T-helper 22 cell (primary cell): ENCODE data around the gene FABP7.

Source experiments
- DNase-seq: peaks from one replicate; pipeline ENCODE4 v3.0.0-alpha.2; 2020; ENCODE audit warnings: low read depth

The FABP7 gene

DNA sequence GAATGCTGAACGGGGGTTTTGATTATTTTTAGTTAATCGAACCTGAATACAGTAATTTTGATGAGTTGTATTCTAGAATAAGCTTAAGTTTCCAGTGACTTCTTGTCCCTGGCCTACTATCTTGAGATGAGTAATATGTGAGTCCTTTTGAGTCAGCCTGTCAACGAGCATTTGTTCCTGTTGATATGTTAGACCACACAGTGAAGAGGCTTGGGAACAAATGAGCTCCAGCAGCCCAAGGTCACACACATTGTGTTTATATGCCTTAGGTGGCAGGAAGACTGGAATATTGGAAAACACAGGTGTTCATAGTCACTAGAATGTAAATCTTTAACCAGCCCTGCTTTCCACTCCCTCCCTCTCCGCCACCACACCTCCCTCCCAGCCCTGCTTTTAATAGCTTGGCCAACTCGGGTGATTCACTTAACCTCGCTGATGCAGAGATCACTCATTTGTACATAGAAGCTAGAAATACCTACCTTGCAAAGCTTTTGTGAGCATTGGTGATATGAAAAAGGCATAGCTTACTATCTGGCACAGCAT lies 18.7 kb downstream of the FABP7 start:
- DNase-seq: no peak

DNA sequence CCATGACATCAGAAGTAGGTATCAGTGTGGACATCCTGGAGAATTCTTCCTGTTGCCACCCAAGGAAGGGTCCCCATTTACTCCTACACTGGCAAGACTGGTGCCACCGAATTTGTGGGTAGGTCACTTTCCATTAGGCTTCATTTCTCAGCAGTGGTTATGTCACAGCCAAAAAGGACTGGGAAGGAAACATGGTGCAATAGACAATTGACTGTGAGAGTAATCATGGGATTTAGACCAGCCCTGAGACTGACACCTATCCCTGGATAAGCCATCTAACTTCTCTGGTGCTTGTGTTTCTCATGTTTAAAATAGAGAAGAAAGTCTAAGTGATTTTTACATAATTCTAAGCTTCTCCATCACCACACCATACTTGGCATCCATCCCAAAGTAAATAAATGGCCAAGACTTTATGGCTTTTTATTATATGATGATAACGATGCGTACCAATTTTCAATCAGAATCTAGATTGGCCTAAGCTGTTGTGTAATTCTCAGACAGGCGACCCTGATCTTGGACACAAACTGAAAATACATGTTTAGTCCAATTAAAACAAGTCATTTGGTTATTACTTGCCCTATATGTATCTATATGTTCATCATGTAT lies 19.7 kb downstream of the FABP7 start:
- DNase-seq: no peak

DNA sequence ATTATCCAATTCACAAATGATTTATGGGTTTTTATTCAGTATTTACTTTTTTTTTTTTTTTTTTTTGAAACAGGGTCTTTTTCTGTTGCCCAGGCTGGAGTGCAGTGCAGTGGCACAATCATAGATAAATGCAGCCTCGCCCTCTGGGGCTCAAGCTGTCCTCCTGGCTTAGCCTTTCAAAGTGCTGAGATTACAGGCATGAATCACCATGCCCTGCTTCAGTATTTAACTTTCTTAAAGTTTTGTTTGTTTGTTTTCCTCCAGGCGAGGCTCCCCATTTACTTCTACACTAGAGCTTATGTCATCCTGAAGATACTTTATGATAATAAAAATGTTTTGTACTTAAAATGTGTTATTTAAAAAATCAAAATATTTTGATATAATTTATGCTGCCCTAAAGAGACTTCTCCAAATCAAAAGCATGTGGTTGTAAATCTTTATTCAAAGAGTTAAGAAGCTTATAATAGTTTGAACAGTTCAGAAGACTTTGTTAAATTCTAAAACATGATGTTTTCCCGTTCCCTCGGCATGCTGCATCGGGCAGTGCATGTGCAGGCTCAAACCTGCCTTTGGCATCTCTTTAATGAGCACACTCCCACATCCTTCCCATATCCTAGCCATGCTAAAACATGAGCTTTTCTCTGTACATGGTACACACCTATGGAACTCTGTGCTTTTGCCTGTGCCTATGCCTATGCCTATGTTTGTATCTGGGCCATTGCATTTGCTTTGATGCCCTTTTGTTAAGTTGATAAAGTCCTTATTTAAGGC lies 20.6 kb downstream of the FABP7 start:
- no peak for DNase-seq

DNA sequence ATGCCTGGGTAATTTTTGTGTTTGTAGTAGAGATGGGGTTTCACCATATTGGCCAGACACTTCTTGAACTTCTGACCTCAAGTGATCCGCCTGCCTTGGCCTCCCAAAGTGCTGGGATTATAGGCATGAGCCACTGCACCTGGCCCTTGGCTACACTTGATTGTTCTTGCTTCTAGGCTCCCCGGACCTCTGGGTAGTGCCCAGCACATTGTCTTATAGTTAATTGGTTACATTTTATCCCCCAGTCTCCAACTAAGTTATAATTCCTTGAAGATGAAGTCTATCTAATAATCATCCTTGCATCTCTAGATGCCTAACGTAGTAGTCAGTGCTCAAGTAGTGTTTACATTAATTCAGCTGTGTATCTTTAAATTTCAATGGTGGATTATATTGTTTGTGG lies 21.4 kb downstream of the FABP7 start:
- no peak for DNase-seq

DNA sequence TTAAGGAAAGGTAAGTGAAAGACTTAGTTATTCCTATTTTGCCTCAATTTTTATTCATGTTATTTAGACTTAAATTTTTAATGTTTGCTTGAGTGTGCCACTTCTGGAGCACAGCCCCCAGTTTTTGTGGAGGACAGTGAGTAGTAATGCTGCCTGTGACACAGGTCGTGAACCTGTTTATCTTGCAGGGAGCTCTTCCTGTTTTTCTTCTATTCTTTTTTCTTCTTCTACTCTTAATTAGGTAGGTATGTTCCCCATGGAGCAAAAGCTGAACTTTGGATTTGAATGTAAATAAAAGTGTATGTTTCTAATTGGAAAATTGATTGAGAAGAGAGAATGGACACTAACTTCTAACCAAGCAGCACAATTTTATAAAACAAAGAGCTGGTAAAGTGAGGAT lies 21.9 kb downstream of the FABP7 start:
- DNase-seq: no peak

DNA sequence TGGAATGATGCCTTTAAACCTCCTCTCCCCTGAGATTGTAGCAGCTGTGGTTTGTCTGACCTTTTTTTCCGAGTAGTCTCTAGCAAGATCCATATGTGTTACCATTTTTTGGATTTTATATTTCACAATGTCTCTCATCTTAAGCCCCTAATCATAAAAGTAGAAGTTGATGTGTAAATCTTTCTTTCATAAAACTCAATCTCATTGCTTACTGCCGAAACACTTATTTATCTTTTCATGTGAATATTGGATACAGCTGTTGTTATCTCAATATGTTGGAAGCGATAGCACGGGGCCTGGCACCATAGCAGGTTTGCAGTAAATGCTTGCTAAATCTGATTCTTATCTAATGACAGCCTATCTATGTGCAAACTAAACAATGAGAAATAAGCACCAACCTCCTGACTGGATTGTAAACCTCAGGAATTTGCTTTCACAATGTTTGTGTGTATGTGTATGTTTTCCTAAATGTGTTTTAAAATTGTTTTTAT lies 23.7 kb downstream of the FABP7 start:
- no peak for DNase-seq

DNA sequence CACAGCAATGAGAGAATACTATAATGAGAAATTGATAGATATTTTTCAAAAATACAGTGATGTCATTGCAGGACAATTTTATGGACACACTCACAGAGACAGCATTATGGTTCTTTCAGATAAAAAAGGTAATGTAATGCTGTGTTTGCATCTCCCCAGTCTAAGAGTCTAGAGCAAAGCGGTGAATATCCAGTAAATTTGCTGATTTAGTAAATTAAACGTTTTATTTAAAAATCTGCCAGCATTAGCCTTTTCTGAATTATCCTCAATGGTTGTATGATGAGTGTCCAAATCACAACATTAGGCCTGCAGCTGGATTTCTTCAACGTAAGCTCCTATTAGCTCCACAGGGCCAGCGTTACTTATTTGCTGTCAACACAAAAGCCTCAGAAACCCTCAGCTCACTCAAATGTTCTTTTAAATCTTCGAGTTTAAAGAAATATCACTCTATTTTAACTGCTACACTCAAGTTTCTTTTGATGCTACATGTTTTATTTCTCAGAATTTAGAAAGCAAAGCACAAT lies 25.5 kb downstream of the FABP7 start:
- no peak for DNase-seq

DNA sequence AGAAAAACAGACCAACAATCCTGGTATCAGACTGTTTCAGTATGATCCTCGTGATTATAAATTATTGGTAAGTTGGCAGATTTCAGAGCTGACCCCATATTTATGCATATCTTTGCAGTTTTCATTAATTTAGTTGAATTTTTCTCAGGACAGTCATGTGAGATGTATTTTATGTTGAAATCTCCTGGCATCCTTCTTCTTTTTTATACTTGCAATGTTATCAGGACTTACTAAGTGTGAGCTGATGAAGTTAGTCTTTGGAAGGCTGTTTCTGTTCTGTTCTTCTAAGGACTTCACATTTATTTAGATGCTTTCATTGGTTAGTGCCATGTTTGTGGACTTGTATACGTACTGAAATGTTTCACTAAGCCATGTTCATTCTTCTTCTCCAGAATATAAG lies 26.8 kb downstream of the FABP7 start:
- DNase-seq: no peak

DNA sequence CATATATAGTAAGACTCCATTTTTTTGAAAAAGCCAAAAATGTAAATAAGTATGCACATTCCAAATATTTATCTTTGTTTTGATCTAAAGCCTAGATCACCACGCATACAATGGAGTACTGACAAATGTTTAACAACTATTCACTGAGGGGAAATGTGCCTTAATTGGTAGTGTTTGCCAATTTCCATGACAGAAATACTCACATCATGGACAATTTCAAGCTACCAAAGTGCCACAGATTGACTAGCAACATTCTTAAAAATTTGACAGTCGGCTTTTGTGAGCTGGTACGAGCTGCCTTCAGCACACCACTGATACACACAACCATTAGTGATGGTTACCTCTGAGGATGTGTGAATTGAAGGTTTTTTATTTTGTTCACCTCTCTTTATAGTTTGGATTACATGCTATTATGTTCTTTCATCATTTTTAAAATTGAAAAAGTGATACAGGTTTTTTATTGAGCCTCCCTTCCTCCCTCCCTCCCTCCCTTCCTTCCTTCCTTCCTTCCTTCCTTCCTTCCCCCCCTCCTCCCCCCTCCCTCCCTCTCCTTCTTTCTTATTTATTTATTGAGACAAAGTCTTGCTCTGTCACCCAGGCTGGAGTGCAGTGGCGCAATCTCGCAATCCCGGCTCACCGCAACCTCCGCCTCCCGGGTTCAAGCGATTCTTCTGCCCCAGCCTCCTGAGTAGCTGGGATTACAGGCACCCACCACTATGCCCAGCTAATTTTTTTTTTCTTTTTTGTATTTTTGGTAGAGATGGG lies 28.8 kb downstream of the FABP7 start:
- no peak for DNase-seq

DNA sequence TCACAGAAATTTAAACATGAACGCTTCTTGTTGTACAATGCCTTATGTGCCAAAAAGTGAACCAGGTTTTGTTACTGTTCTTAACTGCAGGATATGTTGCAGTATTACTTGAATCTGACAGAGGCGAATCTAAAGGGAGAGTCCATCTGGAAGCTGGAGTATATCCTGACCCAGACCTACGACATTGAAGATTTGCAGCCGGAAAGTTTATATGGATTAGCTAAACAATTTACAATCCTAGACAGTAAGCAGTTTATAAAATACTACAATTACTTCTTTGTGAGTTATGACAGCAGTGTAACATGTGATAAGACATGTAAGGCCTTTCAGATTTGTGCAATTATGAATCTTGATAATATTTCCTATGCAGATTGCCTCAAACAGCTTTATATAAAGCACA lies 29.5 kb downstream of the FABP7 start:
- DNase-seq: no peak

DNA sequence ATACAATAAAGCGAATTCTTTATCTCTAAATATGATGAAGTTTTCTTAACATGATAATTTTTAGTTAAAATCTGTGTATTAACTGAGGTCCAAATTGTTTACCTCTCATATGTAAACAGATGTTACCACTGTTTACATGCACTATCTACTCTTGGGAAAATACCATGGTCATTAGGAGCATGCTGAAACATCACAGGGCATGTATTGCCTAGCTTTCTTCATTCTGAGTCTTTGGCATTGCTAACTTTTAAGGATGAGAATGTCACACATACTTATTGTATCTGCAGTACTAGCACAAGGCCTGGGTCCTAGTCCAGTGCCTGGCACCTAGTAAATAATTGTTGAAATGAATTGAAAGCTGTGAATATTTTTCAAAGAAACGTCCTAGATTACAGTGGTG lies 30.2 kb downstream of the FABP7 start:
- DNase-seq: no peak

DNA sequence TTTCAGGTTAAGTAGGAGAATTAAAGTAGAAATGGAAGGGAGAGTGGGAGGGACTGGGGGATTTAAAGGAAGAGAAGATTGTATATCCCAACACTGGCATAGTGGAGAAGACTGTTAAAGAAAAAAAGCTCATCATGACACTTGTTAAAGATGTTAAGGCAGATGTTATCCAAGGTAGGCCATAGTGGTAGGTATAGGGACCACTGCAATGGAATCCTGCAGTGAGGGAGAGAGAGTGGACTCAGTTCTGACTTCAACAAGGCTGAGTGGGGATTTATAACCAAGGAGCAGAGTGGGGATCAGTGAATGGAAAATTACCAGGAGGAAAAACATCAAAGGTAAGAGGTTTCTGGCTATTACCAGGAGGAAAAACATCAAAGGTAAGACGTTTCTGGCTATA lies 30.7 kb downstream of the FABP7 start:
- no peak for DNase-seq

DNA sequence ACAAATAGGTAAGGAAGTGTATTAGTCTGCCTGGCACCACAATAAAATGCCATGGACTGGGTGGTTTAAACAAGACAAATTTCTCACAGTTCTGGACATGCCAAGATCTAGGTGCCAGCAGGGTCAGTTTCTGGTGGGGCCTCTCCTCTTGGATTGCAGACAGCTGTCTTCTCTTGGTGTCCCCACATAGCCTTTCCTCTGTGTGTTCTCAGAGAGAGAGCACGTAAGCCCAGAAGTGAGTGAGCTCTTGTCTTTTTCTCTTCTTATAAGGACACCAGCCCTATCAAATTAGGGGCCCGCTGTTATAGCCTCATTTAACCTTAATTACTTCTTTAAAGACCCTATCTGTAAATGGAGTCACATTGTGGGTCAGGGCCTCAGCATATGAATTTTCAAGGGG lies 37.8 kb downstream of the FABP7 start:
- no peak for DNase-seq

DNA sequence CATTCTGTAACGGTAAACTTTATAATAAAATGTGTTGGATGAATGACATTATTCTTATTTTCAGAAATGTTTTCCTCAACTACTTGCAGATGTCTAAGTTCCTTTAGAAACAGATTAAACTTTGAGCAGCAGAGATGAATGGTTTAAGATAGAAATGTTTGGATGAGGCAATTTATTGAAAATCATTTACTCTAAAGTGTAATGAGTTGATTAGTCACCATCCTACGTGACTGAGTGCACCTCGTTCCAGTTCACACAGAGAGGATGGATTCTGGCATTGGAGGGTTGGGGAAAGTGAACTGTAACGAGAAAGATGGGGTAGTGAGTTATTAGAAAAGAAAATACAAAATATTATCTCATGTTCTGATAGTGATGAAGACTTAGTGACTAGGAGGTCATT lies 38.2 kb downstream of the FABP7 start:
- DNase-seq: no peak

DNA sequence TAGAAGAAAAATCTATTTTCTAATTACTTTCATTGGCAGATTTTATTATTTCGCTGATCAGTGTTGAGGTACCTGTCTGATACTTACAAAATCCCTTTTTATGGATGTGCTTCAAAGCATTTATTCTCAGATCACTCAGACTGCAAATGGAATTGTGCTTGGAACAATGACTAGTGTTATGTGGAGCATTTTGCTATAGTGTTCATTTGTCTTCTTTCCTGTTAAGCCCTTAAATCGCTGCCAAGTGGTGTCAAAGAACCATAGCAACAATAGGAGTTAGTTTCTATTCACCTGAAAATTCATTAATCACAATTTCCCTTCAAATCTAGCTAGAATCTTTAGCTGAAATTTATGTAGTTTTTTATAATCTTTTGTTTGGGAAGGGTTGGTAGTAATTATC lies 39.4 kb downstream of the FABP7 start:
- no peak for DNase-seq

DNA sequence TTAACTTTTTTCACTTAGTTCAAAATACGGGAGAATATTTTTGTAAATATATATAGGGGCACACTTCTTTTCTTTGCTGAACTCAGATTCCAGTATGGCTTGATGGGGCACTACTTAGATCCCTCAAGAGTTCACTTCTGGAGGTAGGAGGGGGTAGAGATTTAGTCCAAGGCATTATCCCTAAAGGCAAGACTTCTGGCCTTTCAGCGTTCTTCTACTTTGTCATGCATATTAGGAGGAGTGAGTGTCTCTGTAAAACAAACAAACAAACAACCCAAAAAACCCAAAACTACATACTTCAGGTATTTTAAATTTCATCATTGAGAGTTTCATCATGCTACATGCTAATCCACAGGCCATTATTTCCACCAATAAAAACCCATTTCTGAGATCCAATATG lies 41.6 kb downstream of the FABP7 start:
- no peak for DNase-seq

DNA sequence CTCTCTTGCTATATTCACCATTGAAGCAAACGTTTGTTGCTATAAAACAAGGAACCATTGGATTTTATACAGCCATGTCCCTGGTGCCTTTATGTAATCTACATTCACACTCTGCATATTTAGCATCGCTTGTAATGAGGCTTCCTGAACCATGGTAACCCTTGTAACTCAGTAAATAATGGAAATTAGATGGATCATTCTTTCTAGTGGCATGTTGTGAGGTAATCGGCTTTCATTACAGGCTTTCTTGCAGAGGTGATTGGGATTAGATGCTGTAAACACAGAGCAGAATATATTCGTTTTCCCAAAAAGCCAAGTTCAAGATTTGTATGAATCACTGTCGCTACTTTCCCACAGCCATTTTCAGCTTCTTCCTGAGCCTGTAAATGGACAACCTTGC lies 45.6 kb downstream of the FABP7 start:
- DNase-seq: no peak

DNA sequence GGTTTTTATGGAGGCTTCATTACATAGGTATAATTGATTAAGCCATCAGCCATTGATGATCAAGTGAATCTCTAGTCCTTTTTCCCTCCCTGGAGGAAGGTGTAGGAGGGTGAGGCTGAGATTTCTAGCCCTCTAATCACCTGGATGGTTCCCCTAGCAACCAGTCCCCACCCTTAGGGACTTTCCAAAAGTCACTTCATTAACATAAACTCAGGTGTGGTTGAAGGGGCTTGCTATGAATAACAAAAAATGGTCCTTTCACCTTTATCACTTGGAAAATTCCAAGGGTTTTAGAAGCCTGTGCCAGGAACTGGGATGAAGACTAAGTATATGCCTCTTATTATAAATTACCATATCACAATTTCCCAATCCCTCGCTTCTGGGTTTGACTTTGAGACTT lies 49.9 kb downstream of the FABP7 start:
- DNase-seq: no peak

DNA sequence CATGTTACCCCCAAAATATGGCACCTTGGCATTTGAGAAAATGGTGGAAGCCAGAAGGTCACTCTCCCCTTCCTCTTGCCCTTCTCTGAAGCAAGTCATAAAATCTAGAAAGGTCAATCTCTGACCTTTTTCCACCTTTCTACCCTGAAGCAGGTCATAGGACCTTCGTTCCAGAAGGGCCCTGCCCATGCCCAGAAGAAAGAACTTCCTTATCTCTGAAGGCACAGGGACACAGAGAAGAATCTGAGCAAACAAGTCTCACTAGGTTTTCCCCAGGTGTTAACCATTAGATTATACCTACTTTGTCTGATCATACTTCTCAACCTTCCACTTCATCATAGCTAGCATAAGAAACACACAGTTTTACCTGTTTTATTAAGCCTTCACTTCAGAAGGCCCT lies 52.0 kb downstream of the FABP7 start:
- no peak for DNase-seq

DNA sequence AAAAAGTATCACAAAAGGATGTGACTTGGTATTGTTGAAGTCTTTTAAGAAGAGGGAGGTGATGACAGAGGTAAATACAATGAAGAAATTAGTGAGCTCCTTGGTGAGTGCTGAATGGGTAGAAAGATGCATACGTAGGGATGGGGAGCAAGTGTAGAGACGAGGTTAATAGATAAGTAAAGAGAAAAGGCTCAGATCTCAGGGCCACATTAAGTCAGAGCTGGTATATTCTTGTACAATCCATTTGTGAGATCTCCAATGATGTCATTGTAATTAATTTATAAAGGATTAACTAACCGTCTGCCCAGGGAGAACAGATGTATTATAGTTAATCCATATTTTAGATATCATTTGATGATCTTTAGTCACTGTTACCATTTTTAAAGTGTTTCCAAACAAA lies 52.9 kb downstream of the FABP7 start:
- DNase-seq: no peak

DNA sequence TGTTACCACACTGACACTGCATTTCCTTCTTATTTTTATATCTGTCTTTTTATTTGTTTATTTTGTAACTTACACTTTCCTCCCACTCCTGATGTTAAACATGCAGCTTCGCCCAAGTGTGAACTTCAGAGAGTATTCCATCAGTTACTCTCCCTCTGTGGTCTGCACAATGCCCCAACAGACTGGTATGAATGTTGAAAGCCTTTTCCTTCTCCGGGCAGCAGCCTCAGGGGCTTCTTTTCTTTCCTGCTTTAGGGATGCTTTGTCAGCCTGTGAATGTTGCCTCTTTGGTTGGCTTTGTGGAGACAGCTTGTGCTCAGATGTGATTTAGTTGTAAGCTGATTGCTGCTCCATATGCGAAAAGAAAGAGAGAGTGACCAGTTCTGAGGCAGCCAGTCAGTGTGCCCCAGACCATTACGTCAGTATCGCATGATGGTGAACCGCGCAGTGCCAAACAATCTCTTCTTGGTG lies 53.5 kb downstream of the FABP7 start:
- DNase-seq: no peak
